ENCODE data around the gene CEP83.
"Not testable (repeated sequence)": the region's sequence is repeated elsewhere in the genome, so short reads cannot be mapped to it uniquely, and the experiment has no call there.

CEP83 gene

DNA sequence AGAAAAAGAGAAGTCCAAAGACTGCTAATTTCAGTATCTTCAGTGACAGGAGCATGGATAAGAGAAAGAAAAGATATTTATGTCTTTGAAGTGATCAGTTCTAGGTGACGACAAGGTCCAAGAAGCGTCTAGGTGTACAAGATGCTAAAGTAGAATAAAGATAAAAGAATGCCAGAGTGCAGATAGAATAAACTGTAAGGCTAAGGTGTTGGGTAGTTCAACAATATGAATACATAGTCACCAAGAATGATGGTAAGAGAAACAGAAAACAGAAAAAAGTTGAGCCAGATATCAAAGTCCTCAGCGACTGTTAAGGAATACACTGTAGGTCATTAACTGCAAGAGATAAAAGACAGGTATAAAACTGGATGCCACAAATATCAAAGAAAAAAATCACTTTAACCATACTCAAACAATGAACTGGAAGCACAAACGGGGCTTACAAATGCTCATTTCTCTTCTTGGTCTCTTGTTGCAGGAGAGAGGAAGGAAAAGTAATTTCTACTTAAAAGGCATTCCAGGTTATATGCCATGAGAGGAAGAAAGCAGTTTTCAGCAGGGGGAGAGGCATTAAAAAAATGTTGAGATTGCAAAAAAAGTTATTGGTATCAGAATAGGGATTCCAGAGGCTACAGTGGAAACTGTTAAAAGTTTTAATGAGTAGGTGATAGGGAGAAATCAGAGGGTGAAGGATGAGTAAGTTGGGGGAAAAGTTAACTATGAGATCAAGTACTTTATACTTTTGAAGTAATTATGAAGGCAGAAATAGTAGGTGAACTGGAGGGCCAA lies 121.5 kb downstream of the CEP83 start:
- DNase-seq (ENCODE audit: low read depth in 1 of 2, low spot score in 1 of 2), result no peak
- in situ Hi-C loops (cut with HindIII; ENCODE audit: low pct_unique_long_range_greater_than_20kb, low sequenced_read_pairs), result no loop called here
- TF ChIP-seq JUND (IDR thresholded peaks at IDR 0.05; ENCODE audit: low read depth), result no peak

- no peak for TF ChIP-seq JUND (IDR thresholded peaks at IDR 0.05; ENCODE audit: low read depth)
- in situ Hi-C loops (cut with HindIII; ENCODE audit: low pct_unique_long_range_greater_than_20kb, low sequenced_read_pairs), result no loop called here
- no peak for DNase-seq (ENCODE audit: low read depth in 1 of 2, low spot score in 1 of 2)
These were observed 123.3 kb downstream of the CEP83 start for GRCh38 chr12:94336211-94336925.

- in situ Hi-C loops (cut with HindIII; ENCODE audit: low pct_unique_long_range_greater_than_20kb, low sequenced_read_pairs), result no loop called here
These were observed 126.3 kb downstream of the CEP83 start for GRCh38 chr12:94333396-94333795.

DNA sequence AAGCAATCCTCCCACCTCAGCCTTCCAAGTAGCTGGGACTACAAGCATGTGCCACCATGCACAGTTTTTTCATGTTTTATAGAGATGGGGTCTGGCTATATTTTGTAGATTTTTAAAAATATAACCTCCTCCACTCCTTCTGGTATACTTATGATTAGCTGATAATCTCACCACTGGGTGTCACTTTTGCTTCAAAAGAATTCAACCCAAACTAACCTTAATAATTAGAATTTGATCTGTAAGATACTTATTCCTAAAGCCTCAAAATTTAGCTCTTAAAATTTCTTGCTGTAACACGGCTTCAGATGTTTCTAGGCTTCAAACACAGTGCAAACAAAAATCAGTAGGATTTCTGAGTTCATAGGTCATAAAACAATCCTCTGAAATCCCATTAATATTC lies 130.3 kb downstream of the CEP83 start:
- DNase-seq (ENCODE audit: low read depth in 1 of 2, low spot score in 1 of 2), result no peak
- TF ChIP-seq JUND (IDR thresholded peaks at IDR 0.05; ENCODE audit: low read depth), result no peak
- in situ Hi-C loops (cut with HindIII; ENCODE audit: low pct_unique_long_range_greater_than_20kb, low sequenced_read_pairs), result no loop called here

More at GRCh38 chr12:94333396-94333795, 126.3 kb downstream of the CEP83 start:
- no peak for TF ChIP-seq JUND (IDR thresholded peaks at IDR 0.05; ENCODE audit: low read depth)
- no peak for DNase-seq (ENCODE audit: low read depth in 1 of 2, low spot score in 1 of 2)

GRCh38 chr12:94327809-94328208 lies 131.9 kb downstream of the CEP83 start:
- no peak for DNase-seq (ENCODE audit: low read depth in 1 of 2, low spot score in 1 of 2)
- in situ Hi-C loops (cut with HindIII; ENCODE audit: low pct_unique_long_range_greater_than_20kb, low sequenced_read_pairs), result no loop called here
- TF ChIP-seq JUND (IDR thresholded peaks at IDR 0.05; ENCODE audit: low read depth), result no peak

DNA sequence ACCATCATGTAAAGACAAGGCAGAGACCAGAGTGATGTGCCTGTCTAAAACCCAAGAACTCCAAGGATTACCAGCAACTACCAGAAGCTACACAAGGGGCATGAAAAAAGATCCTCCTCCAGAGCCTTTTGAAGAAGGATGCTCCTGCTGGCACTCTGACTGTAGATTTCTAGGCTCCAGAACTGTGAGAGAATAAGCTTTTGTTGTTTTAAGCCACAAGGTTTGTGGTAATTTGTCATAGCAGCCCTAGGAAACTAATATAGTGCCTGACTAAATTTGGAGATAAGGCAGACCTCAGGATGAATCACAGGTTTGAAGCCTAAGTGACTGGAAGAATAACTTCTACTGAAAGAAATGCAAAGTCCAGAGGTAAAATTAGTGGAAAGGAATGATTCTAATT lies 132.9 kb downstream of the CEP83 start:
- no peak for TF ChIP-seq JUND (IDR thresholded peaks at IDR 0.05; ENCODE audit: low read depth)
- in situ Hi-C loops (cut with HindIII; ENCODE audit: low pct_unique_long_range_greater_than_20kb, low sequenced_read_pairs), result no loop called here

DNA sequence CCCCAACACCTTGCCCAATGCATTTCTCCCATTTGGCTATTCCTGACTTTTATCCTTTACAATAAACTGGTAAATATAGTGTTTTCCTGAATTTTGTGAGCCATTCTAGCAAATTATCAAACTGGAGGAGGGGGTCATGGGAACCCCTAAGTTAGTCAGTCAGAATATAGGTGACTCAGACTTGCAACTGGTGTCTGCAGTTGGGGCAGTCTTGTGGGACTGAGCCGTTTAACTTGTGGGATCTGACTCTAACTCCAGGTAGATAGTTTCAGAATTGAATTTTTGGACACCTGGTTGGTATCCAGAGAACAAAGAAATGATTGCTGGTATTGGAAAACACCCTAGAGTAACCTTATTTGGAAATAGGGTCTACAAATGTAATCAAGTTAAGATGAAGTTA lies 133.4 kb downstream of the CEP83 start:
- DNase-seq (ENCODE audit: low read depth in 1 of 2, low spot score in 1 of 2), result no peak
- TF ChIP-seq JUND (IDR thresholded peaks at IDR 0.05; ENCODE audit: low read depth), result no peak
- in situ Hi-C loops (cut with HindIII; ENCODE audit: low pct_unique_long_range_greater_than_20kb, low sequenced_read_pairs), result no loop called here

More for the DNA sequence above, 132.9 kb downstream of the CEP83 start:
- no peak for DNase-seq (ENCODE audit: low read depth in 1 of 2, low spot score in 1 of 2)

- no peak for DNase-seq (ENCODE audit: low read depth in 1 of 2, low spot score in 1 of 2)
- in situ Hi-C loops (cut with HindIII; ENCODE audit: low pct_unique_long_range_greater_than_20kb, low sequenced_read_pairs), result no loop called here
- no peak for TF ChIP-seq JUND (IDR thresholded peaks at IDR 0.05; ENCODE audit: low read depth)
These were observed 137.3 kb downstream of the CEP83 start for GRCh38 chr12:94322346-94322745.

DNA sequence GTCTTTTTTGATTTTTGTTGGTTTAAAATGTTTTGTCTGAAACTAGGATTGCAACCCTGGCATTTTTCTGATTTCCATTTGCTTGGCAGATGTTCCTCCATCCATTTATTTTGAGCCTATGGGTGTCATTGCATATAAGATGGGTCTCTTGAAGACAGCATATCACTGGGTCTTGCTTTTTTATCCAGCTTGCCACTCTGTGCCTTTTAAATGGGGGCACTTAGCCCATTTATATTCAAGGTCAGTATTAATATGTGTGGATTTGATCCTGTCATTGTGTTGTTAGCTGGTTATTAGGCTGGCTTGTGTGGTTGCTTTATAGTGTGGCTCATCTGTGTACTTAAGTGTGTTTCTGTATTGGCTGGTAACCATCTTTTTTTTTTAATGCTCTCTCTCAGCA lies 139.6 kb downstream of the CEP83 start:
- TF ChIP-seq JUND (IDR thresholded peaks at IDR 0.05; ENCODE audit: low read depth), result no peak
- no peak for DNase-seq (ENCODE audit: low read depth in 1 of 2, low spot score in 1 of 2)
- in situ Hi-C loops (cut with HindIII; ENCODE audit: low pct_unique_long_range_greater_than_20kb, low sequenced_read_pairs), result no loop called here

DNA sequence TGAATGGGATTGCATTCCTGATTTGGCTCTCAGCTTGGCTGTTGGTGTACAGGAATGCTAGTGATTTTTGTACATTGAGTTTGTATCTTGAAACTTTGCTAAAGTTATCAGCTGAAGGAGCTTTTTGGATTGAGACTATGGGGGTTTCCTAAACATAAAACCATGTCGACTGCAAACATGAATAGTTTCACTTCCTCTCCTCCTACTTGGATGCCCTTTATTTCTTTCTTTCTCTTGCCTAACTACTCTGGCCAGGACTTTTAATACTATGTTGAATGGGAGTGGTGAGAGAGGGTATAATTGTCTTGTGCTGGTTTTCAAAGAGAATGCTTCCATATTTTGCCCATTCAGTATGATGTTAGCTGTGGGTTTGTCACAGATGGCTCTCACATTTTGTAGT lies 141.5 kb downstream of the CEP83 start:
- no peak for TF ChIP-seq JUND (IDR thresholded peaks at IDR 0.05; ENCODE audit: low read depth)
- in situ Hi-C loops (cut with HindIII; ENCODE audit: low pct_unique_long_range_greater_than_20kb, low sequenced_read_pairs), result no loop called here
- no peak for DNase-seq (ENCODE audit: low read depth in 1 of 2, low spot score in 1 of 2)

GRCh38 chr12:94316600-94316999 lies 143.1 kb downstream of the CEP83 start:
- in situ Hi-C loops (cut with HindIII; ENCODE audit: low pct_unique_long_range_greater_than_20kb, low sequenced_read_pairs), result not testable (repeated sequence)

GRCh38 chr12:94312378-94312777 lies 147.3 kb downstream of the CEP83 start:
- in situ Hi-C loops (cut with HindIII; ENCODE audit: low pct_unique_long_range_greater_than_20kb, low sequenced_read_pairs), result no loop called here
- DNase-seq (ENCODE audit: low read depth in 1 of 2, low spot score in 1 of 2), result no peak
- no peak for TF ChIP-seq JUND (IDR thresholded peaks at IDR 0.05; ENCODE audit: low read depth)

More at GRCh38 chr12:94316600-94316999, 143.1 kb downstream of the CEP83 start:
- not testable (repeated sequence) for DNase-seq (ENCODE audit: low read depth in 1 of 2, low spot score in 1 of 2)

DNA sequence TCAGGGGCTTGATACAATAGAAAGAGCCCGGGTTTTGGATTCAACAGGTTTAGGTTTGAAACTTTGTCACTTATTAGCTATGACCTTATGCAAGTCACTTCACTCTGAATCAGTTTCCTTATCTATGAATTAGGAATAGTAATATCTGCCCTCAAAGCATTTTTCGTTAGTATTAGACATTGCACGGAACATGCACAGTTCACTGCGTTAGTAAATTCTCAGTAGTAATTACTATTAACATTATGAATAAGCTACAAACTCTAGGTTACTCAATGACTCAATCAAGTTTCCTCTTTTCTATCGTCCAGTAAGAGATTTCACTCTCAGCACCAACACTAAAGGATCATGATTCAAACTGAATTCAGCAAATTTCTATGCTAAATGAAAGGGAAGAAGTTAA lies 150.3 kb downstream of the CEP83 start:
- no peak for TF ChIP-seq JUND (IDR thresholded peaks at IDR 0.05; ENCODE audit: low read depth)
- DNase-seq (ENCODE audit: low read depth in 1 of 2, low spot score in 1 of 2), result no peak
- in situ Hi-C loops (cut with HindIII; ENCODE audit: low pct_unique_long_range_greater_than_20kb, low sequenced_read_pairs), result no loop called here

All from T47D (cell line).